NCI-H2227 (cell line): ENCODE results near the gene RAD51B.
A peak's percentile ranks its signal among the peaks of the same experiment; 100 is the strongest.

Experiments used
- DNase-seq: peaks from one replicate; lab custom pipeline; 2025; ENCODE audit not compliant: unreplicated experiment; lab: John Stamatoyannopoulos, UW

The RAD51B gene

GRCh38 chr14:68263563-68264259 is 444.1 kb downstream of the RAD51B start:
- DNase-seq: no peak

DNA sequence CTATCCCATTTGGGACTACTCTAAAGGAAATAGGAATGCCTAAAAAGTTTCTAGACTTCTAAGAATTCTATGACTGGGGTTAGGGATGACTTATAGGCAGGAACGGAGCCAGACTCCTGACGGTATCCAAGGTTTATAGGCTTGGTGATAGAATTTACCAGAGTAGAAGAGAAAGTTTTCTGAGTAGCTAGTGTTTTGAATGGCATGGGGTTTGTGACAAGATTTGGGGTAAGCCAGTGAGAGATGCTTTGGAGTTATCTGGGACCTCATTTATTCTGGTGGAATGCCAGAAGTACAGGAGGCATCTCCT is 444.6 kb downstream of the RAD51B start:
- no peak for DNase-seq

DNA sequence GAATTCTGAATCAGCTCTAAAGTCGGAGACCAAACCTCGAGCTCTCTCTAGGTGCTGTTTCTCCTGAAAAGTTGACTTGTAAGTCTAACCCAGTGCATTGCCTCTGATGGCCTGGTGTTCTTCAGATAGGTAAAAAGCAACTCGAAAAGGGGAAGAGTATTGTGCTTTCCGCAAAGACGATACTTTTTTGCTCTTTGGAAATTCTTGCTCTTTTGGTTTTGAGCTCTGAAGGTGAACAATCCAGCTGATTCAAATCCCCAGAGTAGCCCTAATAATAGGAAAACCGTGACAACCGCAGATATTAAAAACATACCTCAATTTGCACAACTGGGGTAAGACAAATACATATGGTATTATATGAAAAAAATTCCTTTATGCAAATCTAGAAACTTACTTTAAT is 447.4 kb downstream of the RAD51B start:
- no peak for DNase-seq

DNA sequence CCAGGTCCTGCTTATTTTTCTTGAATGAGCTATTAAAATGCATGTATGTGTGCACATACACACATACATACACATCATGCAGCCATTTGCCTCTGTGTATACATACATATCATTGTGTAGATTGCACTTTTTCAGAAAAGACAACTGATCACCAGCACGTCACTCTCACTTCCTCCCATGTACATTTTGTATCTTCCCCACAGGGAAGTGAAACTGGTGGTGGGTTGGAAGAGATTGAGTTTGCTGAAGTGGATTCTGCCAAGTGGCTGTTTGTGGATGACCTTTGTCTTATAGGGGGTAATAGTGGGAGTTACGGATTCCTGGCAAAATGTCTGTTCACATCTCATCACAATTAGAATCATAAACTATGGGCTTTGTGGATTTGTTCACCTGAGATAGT is 448.6 kb downstream of the RAD51B start:
- DNase-seq: peak; percentile 6

DNA sequence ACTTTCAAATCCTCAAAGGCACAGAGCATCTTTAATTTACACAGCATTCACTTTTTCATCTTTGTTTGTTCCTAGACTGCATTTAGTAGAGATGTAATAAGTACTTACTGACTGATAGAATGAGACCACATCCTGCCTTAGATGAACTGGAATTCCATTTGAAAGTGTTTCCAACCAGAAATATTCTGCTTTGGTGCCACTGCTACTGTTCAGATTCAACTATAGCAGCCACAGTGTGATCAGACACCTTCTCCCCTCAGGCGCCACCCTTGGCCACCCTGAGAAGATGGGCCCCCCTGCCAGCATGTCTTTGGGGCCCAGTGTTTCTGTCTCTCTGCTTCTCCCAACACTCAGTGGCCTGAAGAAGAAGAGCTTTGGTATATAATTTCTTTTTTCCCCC is 449.1 kb downstream of the RAD51B start:
- DNase-seq: no peak

DNA sequence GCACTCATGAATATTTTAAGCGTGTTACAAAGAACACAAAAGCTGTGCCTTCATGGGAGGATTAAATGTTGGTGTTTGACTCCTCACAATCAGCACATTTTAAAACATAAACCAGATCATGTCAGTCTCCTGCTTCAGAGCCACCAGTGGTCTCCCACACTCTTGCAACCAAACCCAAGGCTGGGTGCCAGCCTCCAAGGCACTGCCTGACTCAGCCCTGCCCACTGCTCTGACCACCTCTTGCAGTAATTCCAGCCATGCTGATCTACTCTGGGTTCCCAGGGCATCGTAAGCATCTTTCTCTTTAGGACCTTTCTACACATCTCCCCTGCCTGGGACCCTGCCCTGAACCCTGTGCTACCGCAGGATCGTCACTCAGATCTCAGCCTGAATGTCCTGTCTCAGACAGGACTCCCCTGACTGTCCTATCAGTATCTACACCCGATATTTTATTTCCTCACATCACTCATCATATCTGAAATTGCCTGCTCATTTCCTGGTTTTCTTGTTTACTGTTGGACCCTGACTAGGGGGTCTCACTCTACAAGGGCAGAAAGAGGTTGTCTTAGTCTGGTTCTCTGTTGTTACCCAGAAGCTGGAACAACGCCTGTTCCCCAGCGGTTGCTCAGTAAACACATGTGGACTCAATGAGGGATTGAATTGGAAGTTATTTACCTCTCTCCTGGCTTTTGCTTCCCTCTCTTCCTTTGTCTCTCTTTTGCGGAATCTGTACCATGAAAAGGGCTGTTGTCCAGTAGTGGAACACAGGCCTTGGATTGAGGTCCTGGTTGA is 449.8 kb downstream of the RAD51B start:
- no peak for DNase-seq

GRCh38 chr14:68270342-68270741 is 450.8 kb downstream of the RAD51B start:
- DNase-seq: no peak

DNA sequence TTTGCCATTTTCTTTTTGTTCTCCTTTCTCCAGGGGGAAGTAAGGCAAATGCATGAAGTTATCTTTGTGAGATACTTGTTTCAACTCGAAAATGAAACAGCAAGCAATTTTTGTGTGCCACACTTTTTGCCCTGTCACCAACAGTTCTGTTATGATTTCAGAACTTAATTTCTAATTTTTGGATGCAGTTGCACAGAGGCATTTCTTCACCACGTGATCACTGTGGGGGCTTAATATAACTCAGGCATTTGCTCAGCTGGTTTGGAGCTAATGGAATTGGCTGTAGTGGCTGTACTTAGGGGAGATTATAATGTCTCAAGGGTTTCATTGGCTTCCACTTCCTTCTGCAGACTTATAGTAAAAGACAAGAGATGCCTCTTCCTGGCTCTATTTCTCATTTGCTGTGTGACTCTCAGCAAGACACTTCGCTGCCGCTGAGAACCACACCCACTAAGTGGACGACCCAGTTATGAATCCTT is 452.4 kb downstream of the RAD51B start:
- no peak for DNase-seq

DNA sequence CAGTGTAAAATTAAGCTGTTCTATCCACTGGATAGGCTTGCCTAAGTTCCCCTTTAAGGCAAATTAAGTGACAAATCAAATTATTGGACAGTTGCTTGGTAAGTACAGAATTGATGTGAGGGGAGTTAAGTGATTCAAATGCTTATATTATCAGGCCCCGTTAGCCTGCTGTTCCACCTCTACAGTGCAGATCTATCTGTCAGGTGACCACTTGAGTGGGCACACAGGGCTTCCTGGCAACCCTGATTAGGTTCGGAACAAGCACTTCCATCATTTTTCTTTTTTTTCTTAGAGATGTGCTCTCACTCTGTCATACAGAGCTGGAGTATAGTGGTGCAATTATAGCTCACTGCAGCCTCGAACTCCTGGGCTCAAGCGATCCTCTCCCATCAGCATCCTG is 453.8 kb downstream of the RAD51B start:
- DNase-seq: no peak

DNA sequence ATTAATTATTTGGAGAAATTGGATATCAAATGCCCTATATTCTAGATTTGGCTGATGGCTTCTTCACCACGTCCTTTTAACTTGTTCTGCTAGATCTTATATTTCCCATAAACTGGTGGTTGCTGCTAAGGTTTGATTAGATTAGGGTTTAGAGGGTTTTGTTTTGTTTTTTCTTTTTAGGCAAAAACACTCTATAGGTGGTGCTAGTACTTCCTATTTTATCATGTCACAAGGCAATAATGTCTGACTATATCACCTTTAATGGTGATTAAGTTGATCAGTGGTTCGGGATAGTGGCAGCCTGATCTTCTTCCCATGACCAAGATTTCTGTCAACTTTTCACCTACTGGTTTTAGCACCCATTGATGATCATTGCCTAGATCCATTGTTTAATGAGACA is 455.1 kb downstream of the RAD51B start:
- no peak for DNase-seq

GRCh38 chr14:68278576-68279436 is 459.2 kb downstream of the RAD51B start:
- no peak for DNase-seq

- no peak for DNase-seq
Observed at GRCh38 chr14:68279437-68279720, 459.8 kb downstream of the RAD51B start.

GRCh38 chr14:68279777-68280233 is 460.2 kb downstream of the RAD51B start:
- no peak for DNase-seq

DNA sequence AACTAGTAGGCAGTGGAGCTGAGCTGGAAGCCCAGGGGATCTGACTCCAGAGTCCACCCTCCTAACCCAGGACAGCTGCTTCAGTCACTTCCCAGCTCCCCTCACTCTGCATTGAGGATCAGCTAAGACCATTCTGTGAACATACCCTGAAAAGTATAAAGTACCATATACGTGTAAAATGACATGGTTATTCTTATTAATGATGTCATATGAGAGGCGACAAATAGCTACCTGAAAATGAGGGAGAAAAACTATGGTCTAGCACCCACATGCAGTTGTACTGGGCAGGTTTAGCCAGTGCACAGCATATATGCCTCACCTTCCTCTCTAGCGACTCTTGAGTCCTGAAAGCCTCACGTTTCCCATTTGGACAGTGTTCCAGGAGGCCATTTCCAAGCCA is 461.9 kb downstream of the RAD51B start:
- DNase-seq: no peak

- DNase-seq: no peak
Observed at GRCh38 chr14:68282479-68283377, 463.1 kb downstream of the RAD51B start.

GRCh38 chr14:68283378-68284123 is 464.0 kb downstream of the RAD51B start:
- no peak for DNase-seq

DNA sequence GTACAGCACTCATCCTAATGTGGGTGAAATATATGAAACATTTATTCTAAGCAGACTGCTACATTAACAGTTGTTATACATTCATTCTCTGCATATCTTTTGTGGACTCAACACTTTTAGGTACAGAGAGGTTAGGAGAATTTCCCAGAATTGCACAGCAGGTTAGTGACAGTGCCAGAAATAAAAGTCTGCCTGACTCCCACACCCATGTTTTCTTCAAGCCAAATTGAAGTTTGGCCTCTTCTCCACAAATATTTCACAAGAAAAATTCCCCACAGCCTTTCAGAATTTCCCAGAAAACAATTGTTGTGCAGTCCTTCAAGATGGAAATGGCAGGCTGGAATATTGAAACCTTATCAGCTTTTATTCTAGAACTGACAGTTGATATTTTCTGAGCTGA is 464.8 kb downstream of the RAD51B start:
- no peak for DNase-seq

- no peak for DNase-seq
Observed at GRCh38 chr14:68284834-68285233, 465.3 kb downstream of the RAD51B start.

DNA sequence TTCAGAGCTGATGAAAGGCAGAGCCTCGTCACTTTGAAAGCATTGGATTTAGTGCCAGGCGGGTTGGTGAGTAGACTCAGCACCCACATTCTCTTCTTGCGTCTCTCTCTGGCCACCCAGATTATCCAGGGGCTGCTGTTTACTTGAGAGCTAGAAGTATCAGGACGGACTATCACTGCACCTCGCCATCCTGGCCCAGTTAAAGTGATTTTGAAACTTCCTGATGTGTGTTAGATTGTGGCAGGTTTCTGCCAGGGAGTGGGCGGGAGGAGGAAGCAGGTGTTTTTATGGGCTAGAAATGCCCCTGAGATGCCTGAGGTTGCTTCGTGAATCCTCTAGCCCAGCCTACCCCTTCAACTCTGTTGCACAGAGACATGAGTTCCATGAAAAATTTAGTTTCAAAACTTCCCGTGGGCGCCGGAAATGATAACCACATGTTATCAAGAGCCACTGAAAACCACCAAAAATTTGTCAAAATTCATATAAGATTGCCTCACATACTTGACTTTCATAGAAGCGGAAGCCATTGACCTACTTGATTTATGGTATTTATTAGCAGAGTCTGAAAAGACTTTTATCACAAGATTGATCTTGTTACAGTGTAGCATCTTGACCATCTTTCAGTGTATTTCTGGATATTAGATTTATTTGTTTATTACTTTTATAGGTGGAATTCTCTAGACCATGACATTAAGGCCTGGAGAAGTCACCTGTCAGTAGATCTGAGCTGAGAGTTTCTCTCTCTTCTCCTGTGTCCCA is 466.0 kb downstream of the RAD51B start:
- DNase-seq: no peak
